ENCODE data around the gene CEP57L1.

DNA sequence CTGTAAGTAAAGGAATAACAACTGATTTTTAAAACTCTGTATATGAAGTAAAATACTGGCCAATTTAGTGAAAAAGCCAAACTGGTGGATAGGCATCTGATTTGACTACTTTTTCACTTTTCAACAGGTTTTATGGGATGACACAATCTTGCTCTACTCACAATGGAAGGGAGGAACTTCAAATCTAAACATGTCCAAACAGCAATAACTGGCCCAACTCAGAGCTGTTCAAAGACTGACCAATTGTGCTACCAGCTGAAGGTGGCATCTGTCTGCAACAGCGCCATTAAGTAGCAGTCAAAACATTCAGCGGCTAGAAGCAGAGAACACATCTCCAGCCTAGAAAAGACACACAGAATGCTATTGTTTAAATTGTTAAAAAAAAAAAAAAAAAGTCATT is 45.3 kb upstream of the CEP57L1 start:
- TF ChIP-seq, protein P1, sequence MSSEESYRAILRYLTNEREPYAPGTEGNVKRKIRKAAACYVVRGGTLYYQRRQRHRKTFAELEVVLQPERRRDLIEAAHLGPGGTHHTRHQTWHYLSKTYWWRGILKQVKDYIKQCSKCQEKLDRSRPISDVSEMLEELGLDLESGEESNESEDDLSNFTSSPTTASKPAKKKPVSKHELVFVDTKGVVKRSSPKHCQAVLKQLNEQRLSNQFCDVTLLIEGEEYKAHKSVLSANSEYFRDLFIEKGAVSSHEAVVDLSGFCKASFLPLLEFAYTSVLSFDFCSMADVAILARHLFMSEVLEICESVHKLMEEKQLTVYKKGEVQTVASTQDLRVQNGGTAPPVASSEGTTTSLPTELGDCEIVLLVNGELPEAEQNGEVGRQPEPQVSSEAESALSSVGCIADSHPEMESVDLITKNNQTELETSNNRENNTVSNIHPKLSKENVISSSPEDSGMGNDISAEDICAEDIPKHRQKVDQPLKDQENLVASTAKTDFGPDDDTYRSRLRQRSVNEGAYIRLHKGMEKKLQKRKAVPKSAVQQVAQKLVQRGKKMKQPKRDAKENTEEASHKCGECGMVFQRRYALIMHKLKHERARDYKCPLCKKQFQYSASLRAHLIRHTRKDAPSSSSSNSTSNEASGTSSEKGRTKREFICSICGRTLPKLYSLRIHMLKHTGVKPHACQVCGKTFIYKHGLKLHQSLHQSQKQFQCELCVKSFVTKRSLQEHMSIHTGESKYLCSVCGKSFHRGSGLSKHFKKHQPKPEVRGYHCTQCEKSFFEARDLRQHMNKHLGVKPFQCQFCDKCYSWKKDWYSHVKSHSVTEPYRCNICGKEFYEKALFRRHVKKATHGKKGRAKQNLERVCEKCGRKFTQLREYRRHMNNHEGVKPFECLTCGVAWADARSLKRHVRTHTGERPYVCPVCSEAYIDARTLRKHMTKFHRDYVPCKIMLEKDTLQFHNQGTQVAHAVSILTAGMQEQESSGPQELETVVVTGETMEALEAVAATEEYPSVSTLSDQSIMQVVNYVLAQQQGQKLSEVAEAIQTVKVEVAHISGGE (CRISPR knock-in tag; IDR thresholded peaks at IDR 0.05), result no peak
- no peak for TF ChIP-seq ZBTB17 (CRISPR knock-in tag; IDR thresholded peaks at IDR 0.05)
- no peak for TF ChIP-seq EHMT2 (IDR thresholded peaks at IDR 0.05)
- TF ChIP-seq KAT8 (IDR thresholded peaks at IDR 0.05; ENCODE audit: low read depth), result no peak
- no peak for TF ChIP-seq RBM39 (optimal IDR thresholded peaks at IDR 0.05; ENCODE audit: low read depth, low read length)
